ENCODE measurements around the gene LIN54. TPM values are rescaled to one million over a fixed set of nuclear protein-coding genes. Genes with fewer than 3 reads are reported as not detected.

The LIN54 gene
- total and polyA plus RNA-seq, 2 of the 4 experiments (the other 2 are of a cell fraction): 5.3 to 26.9 TPM

- Histone ChIP-seq H2AFZ (replicated peaks; ENCODE audit: low read length, poor library complexity) (no peak overlapping the region), H3K79me1 (ENCODE audit: low read depth in 1 of 2, low read length in 2 of 2) (no peaks in the 10 kb centered on the region), H3K56ac (ENCODE audit: extremely low read depth, insufficient read depth, low read length) (no peak overlapping the region), H3K14ac (replicated peaks; ENCODE audit: low read depth, low read length) (no peak overlapping the region), H3K23ac (ENCODE audit: low read depth, low read length) (no peak overlapping the region), H4K5ac (ENCODE audit: low read depth, low read length) (no peak overlapping the region), H3K9ac (ENCODE audit: low read depth, low read length) (no peak overlapping the region), H3K36me3 (ENCODE audit: control insufficient read depth, insufficient read depth, low read length) (peaks cover 1% of the 10 kb centered on the region; the same call in 1 of the 2 replicates), H4K20me1 (ENCODE audit: insufficient read depth, low read length) (no peaks in the 10 kb centered on the region), H3K4me3 (ENCODE audit: insufficient read depth, low read depth, low read length) (no peak overlapping the region), H3K27ac (ENCODE audit: insufficient read depth, low read length) (no peak overlapping the region), H2BK120ac (ENCODE audit: low read depth, low read length) (no peak overlapping the region), H4K8ac (ENCODE audit: low read depth in 2 of 2, low read length in 2 of 2) (no peak overlapping the region), H3K18ac (ENCODE audit: low read depth, low read length) (no peak overlapping the region), H3K27me3 (ENCODE audit: control insufficient read depth, insufficient read depth, low read length) (no peaks in the 10 kb centered on the region), H2BK20ac (ENCODE audit: low read depth, low read length) (no peak overlapping the region), H2AK5ac (ENCODE audit: low read depth, low read length) (no peak overlapping the region), H3K4me1 (ENCODE audit: control insufficient read depth, insufficient read depth, low read length) (no peaks in the 10 kb centered on the region), H2AK9ac (replicated peaks; ENCODE audit: low read depth, low read length, poor library complexity) (no peak overlapping the region), H2BK15ac (ENCODE audit: low read depth, low read length) (no peak overlapping the region), H4K91ac (ENCODE audit: insufficient read depth, low read depth, low read length) (no peak overlapping the region), H3K9me1 (ENCODE audit: insufficient read depth, low read length) (no peaks in the 10 kb centered on the region), H3K4ac (ENCODE audit: low read depth, low read length) (no peak overlapping the region), H3K4me2 (ENCODE audit: low read depth, low read length) (no peak overlapping the region), H3K9me3 (ENCODE audit: control insufficient read depth, insufficient read depth, low read length) (no peaks in the 10 kb centered on the region), H2BK5ac (ENCODE audit: low read depth, low read length, poor library complexity, severe bottlenecking) (no peak overlapping the region)
- WGBS, 2 experiments (ENCODE audit: extremely low coverage in 2 of 2, insufficient read length in 1 of 2): no CpG with 5 or more reads among the region's 1 CpG
- no peak for TF ChIP-seq BHLHE40 (IDR thresholded peaks at IDR 0.05; ENCODE audit: low read depth, low read length)
- no peak for TF ChIP-seq POLR2A (IDR thresholded peaks at IDR 0.05; ENCODE audit: low read depth, low read length)
- dilution Hi-C loops (cut with HindIII; ENCODE audit: low sequenced_read_pairs, unreplicated experiment) (no loop called here), intact Hi-C loops (cut with micrococcal nuclease) (no loop called here), in situ Hi-C loops (cut with MboI; ENCODE audit: low sequenced_read_pairs) (no loop called here)
- no TSS peak for BruUV-seq (replicated peaks)
- CTCF ChIA-PET: no interaction called here
- ATAC-seq (ENCODE audit: low read depth): no peak
- DNase-seq: no peak
- POLR2A ChIA-PET (ENCODE audit: unreplicated experiment): interaction anchor here (0.8 kb wide), 1 partner anchor 9 kb away, joined by 3 read pairs; the partner anchor contains the start of gene THAP9
Observed at GRCh38 chr4:82909326-82909725, 101.3 kb downstream of the LIN54 start.

All from IMR-90 (cell line).